HG03469 (cell line): ENCODE results near the gene TMEM174.

Experiments
- ATAC-seq: cut with Tn5 transposase; IDR thresholded peaks from one replicate; pipeline ENCODE4 v1.9.1; 2021; ENCODE audit warnings: mild to moderate bottlenecking, moderate library complexity, moderate number of reproducible peaks; ENCODE audit not compliant: unreplicated experiment

TMEM174 gene

GRCh38 chr5:73153513-73153912, 19.5 kb upstream of the TMEM174 start:
- no peak for ATAC-seq

DNA sequence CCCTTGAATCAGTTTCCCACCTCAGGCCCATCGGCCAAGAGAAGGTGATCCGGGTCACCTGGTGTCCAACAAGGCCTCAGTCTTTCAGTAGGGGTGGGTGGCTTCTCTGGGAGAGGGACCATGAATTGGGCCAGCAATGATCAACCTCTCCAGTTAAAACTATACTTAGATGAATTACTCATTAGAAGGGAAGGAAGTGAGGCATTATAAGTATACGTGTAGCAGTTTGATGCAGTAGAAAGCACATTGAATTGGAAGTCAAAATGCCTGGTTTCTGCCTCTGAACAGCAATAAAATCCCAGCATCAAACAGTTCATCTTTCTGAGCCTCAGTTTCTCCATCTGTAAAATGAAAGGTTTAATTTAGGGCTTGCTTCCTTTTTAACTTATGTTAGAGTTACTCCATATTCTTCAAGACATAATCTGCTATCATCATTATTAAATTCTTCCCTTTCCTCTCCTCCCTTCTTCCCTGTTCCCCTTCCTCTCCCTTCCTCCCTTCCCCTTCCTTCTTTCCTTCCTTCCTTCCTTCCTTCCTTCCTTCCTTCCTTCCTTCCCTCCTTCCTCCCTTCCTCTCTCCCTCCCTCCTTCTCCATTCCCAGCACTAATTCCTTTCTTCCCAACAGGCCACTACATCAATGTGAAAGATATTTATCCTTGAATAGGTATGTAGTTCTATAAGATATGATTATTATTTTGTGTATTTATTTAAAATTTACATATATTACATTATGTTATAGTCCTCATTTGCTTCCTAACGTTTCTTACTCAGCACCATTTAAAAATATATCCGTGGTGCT, 18.6 kb upstream of the TMEM174 start:
- ATAC-seq: no peak

DNA sequence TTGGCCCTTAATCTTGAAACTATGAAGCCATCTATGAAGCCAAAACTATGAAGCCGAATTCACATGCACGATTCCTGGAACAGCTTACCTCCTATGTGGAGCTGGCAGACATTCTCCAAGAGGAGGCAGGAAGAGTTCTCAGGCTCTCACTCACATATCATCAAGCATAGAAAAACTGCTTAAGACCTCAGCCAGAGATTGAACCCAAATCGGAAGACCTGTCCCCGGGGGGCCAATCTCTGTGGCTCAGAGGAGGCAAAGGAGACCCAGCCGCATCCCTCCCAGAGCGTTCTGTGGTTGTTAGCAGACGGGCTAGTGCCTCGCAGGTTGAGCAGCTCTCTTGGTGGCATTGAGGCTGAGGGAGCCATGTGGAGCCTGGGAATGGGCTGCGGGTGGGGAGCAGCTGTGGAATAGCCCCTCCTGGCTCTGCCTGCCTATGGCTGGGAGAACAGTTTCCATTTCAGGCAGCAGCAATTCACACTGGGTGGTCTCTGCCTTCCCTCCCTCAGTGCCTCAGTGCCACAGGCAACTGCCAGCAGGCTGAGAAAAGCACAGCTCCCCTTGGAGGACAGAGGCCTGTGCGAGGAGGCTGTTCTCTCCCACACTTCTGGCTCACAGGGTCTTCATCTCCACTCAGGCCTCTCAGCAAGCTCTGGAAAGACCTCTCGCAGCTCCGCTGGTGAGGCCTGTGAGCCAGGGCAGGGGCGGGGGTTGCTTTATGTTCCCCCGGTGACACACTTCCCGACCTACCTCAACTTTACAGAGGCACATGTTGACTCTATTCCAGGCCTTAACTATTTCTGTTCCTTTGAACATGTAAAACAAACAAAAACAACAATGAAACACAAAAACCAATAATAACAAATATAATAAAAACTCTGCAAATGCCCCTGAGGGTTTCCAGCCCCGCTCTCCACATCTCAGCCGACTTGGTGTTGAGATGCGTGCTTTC, 17.4 kb upstream of the TMEM174 start:
- ATAC-seq: no peak

GRCh38 chr5:73157414-73158303, 15.3 kb upstream of the TMEM174 start:
- no peak for ATAC-seq

GRCh38 chr5:73158313-73158712, 14.7 kb upstream of the TMEM174 start:
- ATAC-seq: no peak

- peak; percentile 69 for ATAC-seq
Observed at GRCh38 chr5:73160239-73160671, 12.7 kb upstream of the TMEM174 start.

GRCh38 chr5:73170522-73170921, 2.5 kb upstream of the TMEM174 start:
- no peak for ATAC-seq

DNA sequence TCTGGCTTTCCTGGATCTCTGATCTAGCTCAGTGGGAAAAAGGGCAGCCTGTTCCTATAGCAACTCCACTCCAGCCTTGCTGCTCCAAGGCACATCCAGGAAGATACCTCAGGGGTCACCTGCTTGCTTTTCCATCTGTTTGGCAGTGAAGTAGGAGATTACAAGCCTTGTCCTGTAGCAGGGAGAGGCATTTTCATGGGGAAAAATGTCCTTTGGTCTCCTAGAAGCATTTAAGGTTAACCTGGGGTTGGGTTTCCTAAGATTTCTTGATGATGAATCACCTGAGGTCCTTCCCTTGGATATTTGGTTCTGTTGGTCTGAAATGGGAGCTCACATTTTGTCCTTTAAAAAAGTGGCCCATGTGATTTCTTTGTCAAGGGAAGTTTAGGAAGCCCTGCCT, 1.5 kb upstream of the TMEM174 start:
- ATAC-seq: no peak

DNA sequence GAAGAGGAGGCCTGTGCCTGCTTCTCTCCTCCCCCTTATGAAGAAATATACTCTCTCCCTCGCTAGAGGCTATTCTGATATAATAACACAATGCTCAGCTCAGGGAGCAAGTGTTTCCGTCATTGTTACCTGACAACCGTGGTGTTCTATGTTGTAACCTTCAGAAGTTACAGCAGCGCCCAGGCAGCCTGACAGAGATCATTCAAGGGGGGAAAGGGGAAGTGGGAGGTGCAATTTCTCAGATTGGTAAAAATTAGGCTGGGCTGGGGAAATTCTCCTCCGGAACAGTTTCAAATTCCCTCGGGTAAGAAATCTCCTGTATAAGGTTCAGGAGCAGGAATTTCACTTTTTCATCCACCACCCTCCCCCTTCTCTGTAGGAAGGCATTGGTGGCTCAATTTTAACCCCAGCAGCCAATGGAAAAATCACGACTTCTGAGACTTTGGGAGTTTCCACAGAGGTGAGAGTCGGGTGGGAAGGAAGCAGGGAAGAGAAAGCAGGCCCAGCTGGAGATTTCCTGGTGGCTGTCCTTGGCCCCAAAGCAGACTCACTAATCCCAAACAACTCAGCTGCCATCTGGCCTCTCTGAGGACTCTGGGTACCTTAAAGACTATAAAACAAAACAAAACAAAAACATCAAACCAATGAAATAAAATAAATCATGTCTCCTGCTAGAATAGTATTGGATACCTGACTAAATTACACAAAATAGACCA, 1.3 kb downstream of the TMEM174 start:
- ATAC-seq: no peak

DNA sequence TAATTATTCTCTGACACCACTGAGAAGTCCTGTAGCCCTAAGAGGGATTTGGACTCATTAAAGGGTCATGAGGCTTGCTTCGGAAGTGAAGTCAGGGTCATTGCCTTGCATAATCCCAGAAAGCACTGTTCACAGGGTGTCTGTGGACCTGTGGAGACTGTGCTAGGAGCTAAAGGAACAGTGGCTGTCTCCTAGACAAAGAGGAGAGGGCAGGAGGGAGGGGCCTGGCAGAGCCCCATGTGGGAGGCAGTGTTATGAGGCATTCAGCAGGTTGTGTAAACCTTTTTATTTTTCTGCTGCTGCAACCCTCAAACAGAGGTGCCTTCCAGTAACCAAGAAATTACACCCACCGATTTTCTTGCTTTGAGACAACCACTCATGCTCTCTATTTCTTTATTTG, 3.3 kb downstream of the TMEM174 start:
- ATAC-seq: no peak

GRCh38 chr5:73178265-73178664, 5.3 kb downstream of the TMEM174 start:
- no peak for ATAC-seq

DNA sequence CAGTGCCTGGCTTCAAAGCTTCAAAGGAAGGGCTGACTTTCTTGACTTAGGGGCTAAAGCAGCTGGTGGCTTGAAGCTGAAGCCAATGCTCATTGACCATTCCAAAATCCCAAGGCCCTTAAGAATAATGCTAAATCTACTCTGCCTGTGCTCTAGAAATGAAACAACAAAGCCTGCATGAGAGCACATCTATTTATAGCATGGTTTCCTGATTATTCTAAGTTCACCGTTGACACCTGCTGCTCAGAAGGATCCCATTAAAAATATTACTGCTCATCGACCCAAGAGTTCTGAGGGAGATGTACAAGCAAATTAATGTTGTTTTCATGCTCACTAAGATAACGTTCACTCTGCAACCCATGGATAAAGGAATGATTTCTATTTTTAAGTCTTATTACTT, 6.7 kb downstream of the TMEM174 start:
- no peak for ATAC-seq

DNA sequence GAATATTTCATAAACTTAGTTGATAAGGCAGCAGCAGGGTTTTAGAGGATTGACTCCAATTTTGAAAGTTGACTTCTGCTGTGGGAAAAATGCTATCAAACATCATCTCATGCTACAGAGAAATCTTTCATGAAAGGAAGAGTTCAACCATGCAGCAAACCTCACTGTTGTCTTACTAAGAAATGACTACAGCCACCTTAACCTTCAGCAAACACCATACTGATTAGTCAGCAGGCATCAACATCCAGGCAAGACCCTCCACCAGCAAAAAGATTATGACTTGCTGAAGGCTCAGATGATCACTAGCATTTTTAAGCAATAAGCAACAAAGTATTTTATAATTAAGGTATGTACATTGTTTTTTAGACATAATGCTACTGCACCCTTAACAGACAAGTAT, 7.6 kb downstream of the TMEM174 start:
- no peak for ATAC-seq

DNA sequence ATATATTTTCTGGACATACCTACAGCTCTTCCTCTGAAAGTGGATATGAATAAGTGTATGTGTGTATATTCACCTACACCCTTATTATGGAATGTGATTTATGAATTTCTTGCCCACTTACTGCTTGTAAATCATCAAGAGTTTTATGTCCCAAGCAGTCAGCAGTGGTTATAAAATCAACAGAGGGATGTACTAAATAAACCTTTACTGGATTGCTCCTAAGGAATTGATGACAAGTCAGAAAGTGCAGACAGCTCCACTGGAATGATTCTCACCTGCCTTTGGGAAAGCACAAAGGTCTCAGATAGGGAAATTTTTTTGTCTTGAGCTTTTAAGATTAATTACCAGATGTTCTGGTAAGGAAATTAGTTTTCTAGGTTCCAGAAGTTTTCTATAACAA, 9.3 kb downstream of the TMEM174 start:
- ATAC-seq: no peak

- ATAC-seq: no peak
Observed at GRCh38 chr5:73183000-73183399, 10.0 kb downstream of the TMEM174 start.

DNA sequence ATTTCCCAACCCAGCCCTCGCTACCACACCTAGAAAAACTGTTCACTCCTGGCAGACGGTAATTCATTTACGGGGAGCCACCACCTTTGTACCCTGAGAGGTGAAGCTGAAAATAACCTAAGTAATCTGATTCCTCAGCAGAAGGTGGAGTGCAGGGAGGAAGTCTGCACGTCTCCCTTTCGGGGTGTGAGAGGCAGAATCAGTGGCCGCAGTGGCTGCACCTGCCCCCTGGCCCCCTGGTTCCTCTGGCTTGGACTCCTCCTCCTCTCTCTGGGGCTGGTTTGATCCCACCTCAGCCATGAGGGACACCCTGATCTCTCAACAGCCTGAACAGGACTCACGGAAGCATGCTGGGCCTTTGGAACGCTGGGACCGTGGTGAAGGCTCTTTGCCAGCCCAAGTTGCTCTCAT, 10.5 kb downstream of the TMEM174 start:
- ATAC-seq: no peak

DNA sequence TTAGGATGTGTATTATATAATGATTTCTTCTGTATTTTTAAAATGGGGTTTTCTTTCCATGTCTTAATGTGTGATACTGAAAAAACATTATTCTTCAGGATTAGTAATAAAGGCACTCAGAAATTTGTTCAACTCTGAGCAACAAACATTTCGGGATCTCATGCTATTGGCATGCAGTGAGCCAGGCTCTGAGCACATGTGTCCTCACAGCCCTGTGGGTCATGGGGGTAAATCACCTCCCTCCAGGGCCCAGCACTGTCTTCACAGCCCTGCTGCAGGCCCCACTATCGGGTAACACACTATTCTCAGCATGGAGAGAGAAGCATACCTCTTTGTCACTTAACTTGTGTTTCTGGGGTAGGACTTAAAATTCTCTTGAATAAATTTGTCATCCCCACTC, 14.0 kb downstream of the TMEM174 start:
- no peak for ATAC-seq

GRCh38 chr5:73188764-73189531, 16.0 kb downstream of the TMEM174 start:
- ATAC-seq: no peak

- ATAC-seq: no peak
Observed at GRCh38 chr5:73189871-73190376, 16.9 kb downstream of the TMEM174 start.
